HG03064 (cell line): Measurements from ENCODE around the gene THUMPD1.
"Not testable (repeated sequence)": the region's sequence is repeated elsewhere in the genome, so short reads cannot be mapped to it uniquely, and the experiment has no call there.

Experiments
- ATAC-seq: cut with Tn5 transposase; IDR thresholded peaks from one replicate; pipeline ENCODE4 v1.9.1; 2021; ENCODE audit warnings: low read depth; ENCODE audit not compliant: unreplicated experiment

Gene THUMPD1

DNA sequence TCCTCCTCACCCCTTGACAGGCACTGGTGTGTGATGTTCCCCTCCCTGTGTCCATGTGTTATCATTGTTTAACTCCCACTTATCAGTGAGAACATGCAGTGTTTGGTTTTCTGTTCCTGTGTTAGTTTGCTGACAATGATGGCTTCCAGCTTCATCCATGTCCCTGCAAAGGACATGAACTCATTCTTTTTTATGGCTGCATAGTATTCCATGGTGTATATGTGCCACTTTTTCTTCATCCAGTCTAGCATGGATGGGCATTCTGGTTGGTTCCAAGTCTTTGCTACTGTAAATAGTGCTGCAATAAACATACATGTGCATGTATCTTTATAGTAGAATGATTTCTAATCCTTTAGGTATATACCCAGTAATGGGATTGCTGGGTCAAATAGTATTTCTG, 39.9 kb downstream of the THUMPD1 start:
- ATAC-seq = not testable (repeated sequence)

DNA sequence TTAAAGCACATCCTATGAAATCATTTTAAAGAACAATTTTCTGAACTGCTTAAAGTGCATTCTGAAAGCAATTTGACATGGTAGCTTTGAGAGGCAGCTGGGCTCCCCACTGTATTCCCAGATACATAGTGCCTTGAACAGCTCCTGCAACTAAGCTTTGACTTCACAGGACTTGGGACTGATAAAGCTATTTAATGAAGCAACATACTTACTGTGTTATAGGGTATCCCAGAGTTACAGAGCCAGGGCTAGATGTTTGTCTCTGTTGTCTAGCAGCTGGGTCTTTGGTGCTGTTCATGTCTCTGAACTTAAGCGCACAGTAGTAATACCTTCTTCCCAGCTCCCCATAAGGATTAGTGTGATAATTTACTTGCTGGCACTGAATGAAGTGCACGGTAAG, 45.0 kb downstream of the THUMPD1 start:
- ATAC-seq = no peak

- no peak for ATAC-seq
These were observed 46.6 kb downstream of the THUMPD1 start for GRCh38 chr16:20695024-20695423.

- ATAC-seq = not testable (repeated sequence)
These were observed 47.5 kb downstream of the THUMPD1 start for GRCh38 chr16:20694096-20694495.

GRCh38 chr16:20689668-20690067, 52.0 kb downstream of the THUMPD1 start:
- no peak for ATAC-seq

DNA sequence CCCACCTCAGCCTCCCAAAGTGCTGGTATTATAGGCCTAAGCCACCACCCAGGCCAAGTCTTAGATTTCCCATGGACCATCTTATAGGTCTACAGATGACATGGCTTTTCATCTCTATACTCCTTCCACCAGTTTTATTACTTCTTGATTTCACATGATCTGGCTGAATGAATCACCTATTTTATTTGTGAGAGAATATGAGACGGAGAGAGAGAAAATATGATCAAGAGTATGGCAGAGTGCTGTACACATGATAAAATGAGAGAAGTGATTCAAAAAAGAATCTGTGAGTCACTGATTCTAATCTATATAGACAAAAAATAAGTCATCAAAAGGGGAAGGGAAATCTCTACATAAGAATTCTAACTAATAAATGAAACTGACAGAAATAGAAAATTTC, 57.8 kb downstream of the THUMPD1 start:
- ATAC-seq = no peak
